ENCODE measurements around the gene KIF1C.

The KIF1C gene

DNA sequence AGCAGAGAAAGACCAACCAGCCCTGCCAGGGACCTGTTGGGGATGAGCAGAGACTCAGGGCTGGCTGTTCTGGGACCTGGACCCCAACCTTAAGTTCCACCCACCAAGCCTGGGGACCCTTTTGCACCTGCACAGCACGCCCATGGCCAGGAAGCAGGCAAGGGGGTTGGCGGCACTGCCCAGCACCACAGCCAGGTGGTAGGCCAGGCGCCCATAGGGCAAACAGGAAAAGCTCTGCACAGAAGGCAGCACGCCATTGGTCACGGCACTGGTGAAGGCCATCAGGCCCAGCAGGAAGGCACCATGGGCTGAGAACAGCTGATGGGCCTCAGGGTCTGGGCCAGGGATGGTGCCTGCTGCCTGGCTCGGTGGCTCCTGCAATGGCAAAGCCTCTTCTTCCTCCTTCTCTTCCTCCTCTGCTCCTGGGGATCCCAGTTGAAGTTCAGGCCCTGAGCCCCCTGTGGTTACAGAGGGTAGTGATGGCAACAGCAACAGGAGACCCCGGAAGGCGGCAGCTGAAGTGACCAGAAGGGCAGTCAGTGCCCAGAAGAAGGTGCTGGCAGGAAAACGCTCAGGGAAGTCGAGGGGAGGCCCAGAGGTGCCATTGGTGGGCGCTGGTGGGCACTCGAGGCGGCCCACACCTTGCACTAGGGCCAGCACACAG, 35.7 kb downstream of the KIF1C start:
- H3K4me3 Mint-ChIP-seq = no peak overlapping the region
- H3K36me3 Mint-ChIP-seq (ENCODE audit: low read depth) = no peaks in the 10 kb centered on the region
- H3K27ac Mint-ChIP-seq = no peak overlapping the region
- H3K9me3 Mint-ChIP-seq = no peaks in the 10 kb centered on the region
- peaks cover 15% of the 10 kb centered on the region for H3K4me1 Mint-ChIP-seq (ENCODE audit: low read depth)
- peaks cover 9% of the 10 kb centered on the region for H3K27me3 Mint-ChIP-seq (ENCODE audit: low read depth)

DNA sequence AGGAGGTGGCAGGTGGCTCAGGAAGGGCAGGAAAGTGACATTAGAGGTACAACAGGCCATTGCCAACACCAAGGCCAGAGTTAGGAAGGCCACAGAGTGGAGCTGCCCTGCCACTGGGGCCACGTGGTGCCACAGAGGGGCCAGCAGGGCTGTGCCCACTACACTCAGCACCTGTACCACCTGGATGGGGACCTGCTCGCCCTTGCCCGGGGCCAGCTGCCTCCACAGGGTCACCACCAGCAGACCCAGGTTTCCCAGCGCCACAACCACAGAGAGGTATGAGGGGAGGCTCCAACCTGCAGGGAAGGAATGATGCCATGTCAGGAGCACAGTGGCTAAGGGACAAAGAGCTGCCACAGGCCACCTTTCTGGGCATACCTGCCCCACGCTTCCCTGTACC, 36.3 kb downstream of the KIF1C start:
- H3K27ac Mint-ChIP-seq = no peak overlapping the region
- peaks cover 9% of the 10 kb centered on the region for H3K27me3 Mint-ChIP-seq (ENCODE audit: low read depth)
- H3K9me3 Mint-ChIP-seq = no peaks in the 10 kb centered on the region
- H3K4me3 Mint-ChIP-seq = no peak overlapping the region
- H3K36me3 Mint-ChIP-seq (ENCODE audit: low read depth) = no peaks in the 10 kb centered on the region
- H3K4me1 Mint-ChIP-seq (ENCODE audit: low read depth) = peaks cover 15% of the 10 kb centered on the region

DNA sequence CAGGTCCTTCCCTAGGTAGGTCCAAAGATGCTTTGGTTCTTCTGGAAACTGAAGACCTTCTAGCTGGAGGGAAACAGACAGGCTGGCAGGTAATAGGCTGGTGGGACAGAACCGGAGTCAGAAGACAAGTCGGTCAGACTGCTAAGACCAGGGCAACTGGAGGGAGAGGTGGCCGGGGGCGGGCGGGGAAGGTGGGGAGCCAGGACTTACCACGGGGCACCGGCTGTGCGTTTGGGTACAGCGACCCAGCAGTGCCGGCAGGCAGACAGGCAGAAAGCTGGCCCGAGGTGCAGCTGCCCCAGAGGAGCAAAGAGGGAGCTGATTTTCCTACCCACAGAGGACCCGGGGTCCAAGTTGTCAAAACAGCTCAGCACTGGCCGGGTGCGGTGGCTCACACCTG, 36.9 kb downstream of the KIF1C start:
- H3K36me3 Mint-ChIP-seq (ENCODE audit: low read depth) = peaks cover 1% of the 10 kb centered on the region
- H3K4me3 Mint-ChIP-seq = no peak overlapping the region

DNA sequence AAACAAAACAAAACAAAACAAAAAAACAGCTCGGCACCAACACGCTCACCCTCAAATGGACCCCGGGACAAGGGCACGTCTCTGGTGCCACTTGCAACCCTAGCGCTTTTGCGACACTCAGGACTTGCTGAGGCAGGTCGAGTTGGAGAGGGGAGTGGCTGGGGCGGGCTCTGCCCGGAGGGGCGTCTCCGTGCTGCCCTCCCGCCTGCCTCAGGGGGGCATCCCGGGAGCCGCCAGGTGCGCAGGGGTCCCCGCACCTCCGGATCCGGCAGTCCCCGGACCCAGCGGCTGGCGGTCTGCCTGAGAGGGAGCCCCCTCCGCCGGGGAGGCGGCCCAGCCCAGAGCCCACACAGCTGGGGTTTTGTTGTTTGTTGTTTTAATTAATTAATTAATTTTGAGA, 37.6 kb downstream of the KIF1C start, which contains the start of gene SLC52A1:
SLC52A1 (minus strand) TSS at position 112 of the 400 bp plus-strand sequence. CDS start 820 bp downstream, outside the sequence.
- no peaks in the 10 kb centered on the region for H3K9me3 Mint-ChIP-seq
- peaks cover 19% of the 10 kb centered on the region for H3K4me1 Mint-ChIP-seq (ENCODE audit: low read depth)
- H3K4me3 Mint-ChIP-seq = no peak within 1 kb of the TSS
- no peak within 1 kb of the TSS for H3K27ac Mint-ChIP-seq
- H3K36me3 Mint-ChIP-seq (ENCODE audit: low read depth) = peaks cover 4% of the 10 kb centered on the region
- peaks cover 9% of the 10 kb centered on the region for H3K27me3 Mint-ChIP-seq (ENCODE audit: low read depth)

More for the DNA sequence above, 36.9 kb downstream of the KIF1C start:
- peaks cover 17% of the 10 kb centered on the region for H3K4me1 Mint-ChIP-seq (ENCODE audit: low read depth)
- H3K27ac Mint-ChIP-seq = no peak overlapping the region
- H3K27me3 Mint-ChIP-seq (ENCODE audit: low read depth) = peaks cover 9% of the 10 kb centered on the region
- no peaks in the 10 kb centered on the region for H3K9me3 Mint-ChIP-seq

DNA sequence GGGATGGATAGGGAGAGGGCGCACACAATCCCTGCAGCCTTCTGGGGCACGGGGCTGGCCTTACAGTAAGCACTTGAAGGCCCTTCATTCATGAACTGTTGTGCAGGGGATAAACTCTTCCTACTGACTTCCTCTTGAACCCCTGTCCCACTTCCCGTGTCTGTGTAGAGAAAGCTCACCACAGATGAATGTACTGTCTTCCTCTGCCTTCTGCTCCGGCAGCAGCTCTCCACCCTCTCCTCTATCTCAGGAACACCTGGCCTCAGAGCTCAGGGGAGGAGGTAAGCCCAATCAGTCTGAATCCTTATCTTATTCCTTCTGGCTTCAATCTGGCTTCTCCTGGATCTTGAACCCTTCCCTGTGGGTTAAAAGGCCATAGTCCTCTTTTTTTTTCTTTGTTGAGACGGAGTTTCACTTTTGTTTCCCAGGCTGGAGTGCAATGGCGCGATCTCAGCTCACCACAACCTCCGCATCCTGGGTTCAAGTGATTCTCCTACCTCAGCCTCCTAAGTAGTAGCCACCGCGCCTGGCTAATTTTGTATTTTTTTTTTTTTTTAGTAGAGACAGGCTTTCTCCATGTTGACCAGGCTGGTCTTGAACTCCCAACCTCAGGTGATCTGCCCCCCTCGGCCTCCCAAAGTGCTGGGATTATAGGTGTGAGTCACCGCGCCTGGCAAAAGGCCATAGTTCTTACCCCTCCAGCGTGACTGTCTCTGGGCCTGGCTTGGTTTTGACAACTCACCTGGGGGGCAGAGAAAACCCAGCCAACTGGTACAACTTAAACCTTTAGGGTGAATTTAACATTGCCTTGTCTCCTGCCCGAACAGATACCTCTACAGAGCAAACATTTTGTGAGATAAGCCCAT, 44.6 kb downstream of the KIF1C start:
- Mint-ChIP-seq H3K9me3 (no peaks in the 10 kb centered on the region), H3K36me3 (ENCODE audit: low read depth) (peaks cover 27% of the 10 kb centered on the region), H3K27me3 (ENCODE audit: low read depth) (peaks cover 3% of the 10 kb centered on the region), H3K4me1 (ENCODE audit: low read depth) (peaks cover 32% of the 10 kb centered on the region), H3K4me3 (peak overlapping the region; percentile 97), H3K27ac (peak overlapping the region; percentile 99)

DNA sequence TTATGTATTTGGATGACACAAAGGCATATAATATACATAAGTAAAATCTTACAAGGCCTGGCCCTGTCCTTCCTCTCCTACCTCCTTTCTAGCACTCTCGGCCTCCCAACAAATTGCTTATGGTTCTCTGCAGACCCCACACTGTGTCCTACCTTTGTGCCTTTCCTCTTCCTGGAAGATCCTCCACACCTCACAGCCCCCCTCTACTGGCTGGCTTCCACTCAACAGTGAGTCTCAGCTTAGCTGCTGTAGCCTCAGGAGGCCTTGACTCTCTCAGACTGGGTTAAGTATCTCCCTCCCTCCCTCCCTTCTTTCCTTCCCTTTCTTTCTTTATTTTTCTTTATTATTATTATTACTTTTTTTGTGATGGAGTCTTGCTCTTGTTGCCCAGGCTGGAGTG, 45.8 kb downstream of the KIF1C start:
- Mint-ChIP-seq H3K4me3 (peak overlapping the region; percentile 97), H3K27ac (peak overlapping the region; percentile 80), H3K36me3 (ENCODE audit: low read depth) (peaks cover 30% of the 10 kb centered on the region), H3K4me1 (ENCODE audit: low read depth) (peaks cover 39% of the 10 kb centered on the region), H3K27me3 (ENCODE audit: low read depth) (no peaks in the 10 kb centered on the region), H3K9me3 (no peaks in the 10 kb centered on the region)

- Mint-ChIP-seq H3K27me3 (ENCODE audit: low read depth) (no peaks in the 10 kb centered on the region), H3K27ac (peak overlapping the region; percentile 11), H3K9me3 (no peaks in the 10 kb centered on the region), H3K4me3 (no peak overlapping the region), H3K4me1 (ENCODE audit: low read depth) (peaks cover 44% of the 10 kb centered on the region), H3K36me3 (ENCODE audit: low read depth) (peaks cover 32% of the 10 kb centered on the region)
Measured at GRCh38 chr17:5044630-5045029, 46.9 kb downstream of the KIF1C start.

DNA sequence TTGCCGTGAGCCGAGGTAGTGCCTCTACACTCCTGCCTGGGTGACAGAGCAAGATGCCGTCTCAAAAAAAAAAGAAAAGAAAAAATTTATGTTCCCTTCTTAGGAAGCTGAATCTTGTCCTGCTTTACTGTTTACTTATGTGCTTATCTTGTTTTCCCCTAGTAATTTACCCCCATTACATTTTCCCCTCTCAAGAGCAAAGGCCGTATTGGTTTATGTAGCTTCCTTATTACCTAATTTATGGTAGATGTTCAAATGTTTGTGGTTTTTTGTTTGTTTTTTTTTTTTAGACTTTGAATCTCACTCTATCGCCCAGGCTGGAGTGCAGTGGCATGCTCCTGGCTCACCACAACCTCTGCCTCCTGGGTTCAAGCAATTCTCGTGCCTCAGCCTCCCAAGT, 47.7 kb downstream of the KIF1C start:
- peaks cover 34% of the 10 kb centered on the region for H3K36me3 Mint-ChIP-seq (ENCODE audit: low read depth)
- no peaks in the 10 kb centered on the region for H3K27me3 Mint-ChIP-seq (ENCODE audit: low read depth)
- peaks cover 41% of the 10 kb centered on the region for H3K4me1 Mint-ChIP-seq (ENCODE audit: low read depth)
- peak overlapping the region; percentile 64 for H3K27ac Mint-ChIP-seq
- no peaks in the 10 kb centered on the region for H3K9me3 Mint-ChIP-seq
- no peak overlapping the region for H3K4me3 Mint-ChIP-seq

DNA sequence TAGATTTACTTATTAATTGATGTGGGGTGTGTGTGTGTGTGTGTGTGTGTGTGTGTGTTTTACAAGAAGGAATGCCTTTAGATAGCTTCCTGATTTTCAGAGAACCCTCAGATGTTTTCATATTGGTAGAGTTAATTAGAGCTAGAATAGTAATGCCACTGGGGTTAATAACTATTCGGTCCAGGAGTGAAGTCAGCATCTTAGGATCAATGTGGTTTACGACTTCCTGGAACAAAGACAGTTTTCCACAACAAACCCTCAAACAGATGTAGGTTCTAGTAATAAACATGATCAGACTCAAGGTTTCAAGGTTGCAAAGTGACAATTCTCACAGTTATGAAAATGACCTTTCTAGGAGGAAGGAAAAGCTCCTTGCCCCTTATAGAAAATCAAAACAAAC, 49.7 kb downstream of the KIF1C start:
- peaks cover 33% of the 10 kb centered on the region for H3K4me1 Mint-ChIP-seq (ENCODE audit: low read depth)
- peak overlapping the region; percentile 82 for H3K27ac Mint-ChIP-seq
- H3K27me3 Mint-ChIP-seq (ENCODE audit: low read depth) = no peaks in the 10 kb centered on the region
- no peaks in the 10 kb centered on the region for H3K9me3 Mint-ChIP-seq
- H3K4me3 Mint-ChIP-seq = peak overlapping the region; percentile 60
- peaks cover 28% of the 10 kb centered on the region for H3K36me3 Mint-ChIP-seq (ENCODE audit: low read depth)

GRCh38 chr17:5049314-5049841, 51.6 kb downstream of the KIF1C start:
- no peaks in the 10 kb centered on the region for H3K27me3 Mint-ChIP-seq (ENCODE audit: low read depth)
- peaks cover 22% of the 10 kb centered on the region for H3K36me3 Mint-ChIP-seq (ENCODE audit: low read depth)
- peak overlapping the region; percentile 85 for H3K27ac Mint-ChIP-seq
- H3K4me1 Mint-ChIP-seq (ENCODE audit: low read depth) = peaks cover 26% of the 10 kb centered on the region
- no peaks in the 10 kb centered on the region for H3K9me3 Mint-ChIP-seq
- H3K4me3 Mint-ChIP-seq = peak overlapping the region; percentile 54

DNA sequence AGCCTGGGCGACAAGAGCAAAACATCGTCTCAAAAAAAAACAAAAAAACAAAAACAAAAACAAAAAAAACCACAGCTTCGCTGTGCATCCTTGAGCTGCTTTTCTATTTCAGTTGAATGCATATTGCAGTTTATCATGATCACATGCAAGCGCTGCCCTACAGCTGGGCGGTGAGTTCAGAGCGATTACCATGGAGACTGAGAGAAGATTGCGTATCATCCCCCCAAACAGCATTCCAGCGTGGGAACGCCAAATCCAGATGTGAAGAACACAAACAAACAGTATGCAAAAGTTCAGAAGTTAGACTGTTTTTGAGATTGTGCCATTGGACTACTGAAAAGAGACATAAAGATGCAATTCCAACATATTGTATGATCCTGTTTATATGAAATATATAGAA, 52.5 kb downstream of the KIF1C start:
- Mint-ChIP-seq H3K4me3 (no peak overlapping the region), H3K27ac (no peak overlapping the region), H3K36me3 (ENCODE audit: low read depth) (peaks cover 23% of the 10 kb centered on the region)

DNA sequence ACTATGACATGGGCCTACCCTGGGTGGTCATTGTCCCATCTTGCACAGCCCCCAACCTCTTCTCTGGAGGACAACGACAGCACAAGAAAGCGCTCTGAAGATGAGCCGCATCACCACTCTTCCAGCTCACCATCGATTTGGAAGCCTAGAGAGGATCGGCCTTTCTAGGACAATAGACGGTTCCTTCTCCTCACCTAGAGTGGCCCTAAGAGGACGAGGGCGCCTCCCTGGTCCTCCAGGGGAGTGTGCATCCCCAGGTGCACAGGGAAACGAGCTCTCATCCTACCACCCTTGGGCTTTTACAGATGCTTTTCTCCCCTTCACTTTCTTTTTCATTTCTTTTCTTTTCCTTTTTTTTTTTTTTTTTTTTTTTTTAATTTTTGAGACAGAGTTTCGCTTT, 57.8 kb downstream of the KIF1C start:
- no peaks in the 10 kb centered on the region for H3K9me3 Mint-ChIP-seq

More for the DNA sequence above, 52.5 kb downstream of the KIF1C start:
- no peaks in the 10 kb centered on the region for H3K9me3 Mint-ChIP-seq
- no peaks in the 10 kb centered on the region for H3K27me3 Mint-ChIP-seq (ENCODE audit: low read depth)
- peaks cover 23% of the 10 kb centered on the region for H3K4me1 Mint-ChIP-seq (ENCODE audit: low read depth)

GRCh38 chr17:5065227-5065744, 67.5 kb downstream of the KIF1C start:
- Mint-ChIP-seq H3K9me3 (no peaks in the 10 kb centered on the region), H3K27ac (no peak overlapping the region), H3K4me1 (ENCODE audit: low read depth) (peaks cover 4% of the 10 kb centered on the region), H3K36me3 (ENCODE audit: low read depth) (no peaks in the 10 kb centered on the region), H3K27me3 (ENCODE audit: low read depth) (peaks cover 4% of the 10 kb centered on the region), H3K4me3 (no peak overlapping the region)

More for the DNA sequence above, 57.8 kb downstream of the KIF1C start:
- no peak overlapping the region for H3K27ac Mint-ChIP-seq
- no peak overlapping the region for H3K4me3 Mint-ChIP-seq
- H3K36me3 Mint-ChIP-seq (ENCODE audit: low read depth) = peaks cover 12% of the 10 kb centered on the region
- no peaks in the 10 kb centered on the region for H3K4me1 Mint-ChIP-seq (ENCODE audit: low read depth)
- H3K27me3 Mint-ChIP-seq (ENCODE audit: low read depth) = no peaks in the 10 kb centered on the region

DNA sequence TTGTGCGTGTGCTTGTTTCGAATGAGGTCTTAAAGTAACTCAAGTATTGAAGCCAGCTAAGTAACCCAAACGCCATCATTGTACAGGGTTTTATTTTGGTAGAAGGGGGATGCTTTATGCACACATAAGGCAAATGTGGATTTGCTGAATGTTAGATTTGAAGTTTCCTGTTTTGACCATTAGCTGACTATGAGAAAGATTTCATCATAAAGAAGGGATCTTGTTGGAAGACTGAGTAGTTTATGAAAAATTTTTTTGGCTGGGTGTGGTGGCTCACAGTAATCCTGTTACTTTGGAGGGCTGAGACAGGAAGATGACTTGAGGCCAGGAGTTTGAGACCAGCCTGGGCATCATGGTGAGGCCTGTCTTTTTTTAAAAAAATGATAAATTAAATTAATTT, 70.5 kb downstream of the KIF1C start:
- no peak overlapping the region for H3K4me3 Mint-ChIP-seq
- H3K27ac Mint-ChIP-seq = no peak overlapping the region
- peaks cover 4% of the 10 kb centered on the region for H3K27me3 Mint-ChIP-seq (ENCODE audit: low read depth)
- peaks cover 2% of the 10 kb centered on the region for H3K36me3 Mint-ChIP-seq (ENCODE audit: low read depth)
- no peaks in the 10 kb centered on the region for H3K9me3 Mint-ChIP-seq
- no peaks in the 10 kb centered on the region for H3K4me1 Mint-ChIP-seq (ENCODE audit: low read depth)

Measured in T-helper 1 cell treated with Interleukin-12 subunit alpha and Interleukin-12 subunit beta and Interleukin-4 antibody, amounts not matched to agents 30 μg/mL and 1 μg/mL, for 36 hours (primary cell).